Ovary (tissue), 9 donors: ENCODE results near the gene MVD. TPM values are rescaled to one million over a fixed set of nuclear protein-coding genes. Genes with fewer than 3 reads are reported as not detected.

Experiments used
- DNase-seq, 5 donors: peaks; one replicate each; pipeline ENCODE4 v3.0.0-alpha.2; 2019 to 2020
- H3K27ac ChIP-seq, 2 donors: fragments of 200-600 bp; one replicate each; pipeline versions ENCODE4 v1.5.1 to v1.8.0; 2019 to 2022
- H3K27me3 ChIP-seq: fragments of 200-600 bp; one replicate; pipeline ENCODE4 v1.8.0; 2022
- H3K36me3 ChIP-seq: fragments of 200-600 bp; sonication (generic); one replicate; pipeline ENCODE4 v1.5.1; 2019
- H3K4me1 ChIP-seq: one replicate; pipeline ENCODE4 v1.8.1; 2013; ENCODE audit warnings: mild to moderate bottlenecking, moderate library complexity; ENCODE audit not compliant: insufficient read depth
- H3K4me3 ChIP-seq: fragments of 200-600 bp; sonication (generic); one replicate; pipeline ENCODE4 v1.5.1; 2017
- H3K9me3 ChIP-seq, 2 donors: fragments of 200-600 bp in 1 of 2; sonication (generic) in 1 of 2; one replicate each; pipeline versions ENCODE4 v1.5.1 to v1.8.1; 2013 to 2019; ENCODE audit warnings: mild to moderate bottlenecking in 1 of 2, moderate library complexity in 1 of 2
- EP300 ChIP-seq: sonication (generic); formaldehyde crosslinking; IDR thresholded peaks from one replicate; pipeline ENCODE4 v1.6.1; 2017; ENCODE audit warnings: antibody characterized with exemption
- POLR2A ChIP-seq: fragments of 450-650 bp; IDR thresholded peaks from one replicate; pipeline ENCODE4 v1.6.1; 2017; ENCODE audit warnings: antibody characterized with exemption, mild to moderate bottlenecking, moderate library complexity
- WGBS, 3 donors: extraction: QIAGEN DNeasy Blood & Tissue Kit in 1 of 3; methylation state at CpG; one replicate each; pipeline versions ENCODE4 v1.1.5 to v1.1.7; 2013 to 2017; 5-methylcytosine and 5-hydroxymethylcytosine counted together
- intact Hi-C, 4 donors: fragments of 100-400 bp; cut with DNase I; formaldehyde crosslinking; loops; one replicate each; pipeline versions ENCODE4 v1.11.0 to v1.15.1; 2022 to 2023
- polyA plus RNA-seq, 2 donors: library from polyadenylated mRNA; stranded (reverse); fragments of 200-250 nt in 1 of 2; fragments of 350-450 nt in 1 of 2; fragmentation: Illumina TruSeq in 1 of 2; extraction: RNeasy Lipid Tissue Mini Kit (QIAGEN cat#74804) in 1 of 2; gene quantifications; one replicate each; pipeline ENCODE4 v1.2.3, GENCODE V29; 2013 to 2014
- total RNA-seq, 7 donors: library from RNA; depleted of rRNA in 2 of 7; stranded (reverse); fragments of >200 nt in 2 of 7; fragmentation: NEBNext Ultra II Directional in 3 of 7; extraction: Animal tissue kit (Norgen Biotek cat#: 25700) in 3 of 7; gene quantifications; one replicate each; pipeline versions ENCODE4 v1.1.0 to v1.2.4, GENCODE V29; 2016 to 2023
- TF ChIP-seq, protein P1 (sequence below), 3 donors: fragments of 450-650 bp in 2 of 3; fragments of 200-600 bp in 1 of 3; IDR thresholded peaks; one replicate each; pipeline versions ENCODE4 v1.5.1 to v1.8.0; 2016 to 2022; ENCODE audit warnings: antibody characterized with exemption in 3 of 3, mild to moderate bottlenecking in 1 of 3
- donor health status: DM: no; HTN: no; CAD: no; lungs with moderate emphysema.
- donor health status: DM: no; HTN: no; CAD: no.
- donor health status: Bipolar disorder and iron deficiency.
- donor health status: DM: yes; HTN: yes; CAD: no.
- donor health status: DM: no; HTN: no; CAD: no.
- donor health status: DM: yes; HTN: yes; CAD: no.

MVD gene
- total and polyA plus RNA-seq, 9 donors = 9.1 to 135 (median 20.9) TPM

DNA sequence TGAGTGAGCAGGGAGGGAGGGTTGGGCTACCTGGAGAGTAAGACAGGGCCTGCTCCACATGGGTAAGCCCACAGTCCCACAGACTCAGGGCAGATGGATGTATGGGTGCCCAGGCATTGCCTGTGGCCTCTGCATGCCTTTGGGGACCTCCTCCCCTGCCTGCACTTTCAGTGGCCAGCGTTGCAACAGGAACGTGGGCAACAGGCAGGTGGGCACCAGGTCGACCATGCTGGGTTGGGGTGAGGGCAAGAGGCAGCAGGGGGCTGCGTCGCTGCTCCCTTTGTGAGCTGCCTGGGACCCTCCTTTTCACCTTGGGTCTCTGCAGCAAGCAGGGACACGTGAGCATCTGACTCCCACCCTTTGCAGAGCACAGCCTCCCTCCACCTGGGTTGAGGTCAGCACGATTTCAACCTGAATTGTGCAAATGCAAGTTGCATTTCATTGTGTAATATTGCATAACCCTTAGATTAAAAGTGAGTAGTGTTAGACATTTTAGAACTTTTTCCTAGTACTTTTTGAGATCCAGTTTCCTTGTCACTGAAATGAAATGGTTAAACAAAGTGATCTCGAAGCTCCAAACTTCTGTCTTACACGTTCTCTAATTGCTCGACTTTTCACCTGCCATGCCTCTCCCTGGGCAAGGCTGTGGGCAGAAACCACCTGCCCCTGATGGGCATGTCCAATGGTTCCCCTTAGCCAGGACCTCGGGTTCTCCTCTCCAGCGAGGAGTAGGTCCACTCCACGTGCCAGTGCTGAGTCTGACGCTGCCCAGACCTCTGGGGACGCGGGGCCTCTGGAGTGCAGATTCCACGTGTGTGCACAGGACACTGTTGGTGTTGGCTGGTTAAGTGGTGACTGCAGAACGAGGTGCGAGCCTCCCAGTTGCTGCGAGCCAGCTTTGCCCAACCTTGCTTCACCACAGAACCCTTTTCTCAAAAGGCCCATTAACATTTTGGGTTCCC is 57.4 kb downstream of the MVD start:
- H3K36me3 ChIP-seq = no peaks in the 10 kb centered on the region

DNA sequence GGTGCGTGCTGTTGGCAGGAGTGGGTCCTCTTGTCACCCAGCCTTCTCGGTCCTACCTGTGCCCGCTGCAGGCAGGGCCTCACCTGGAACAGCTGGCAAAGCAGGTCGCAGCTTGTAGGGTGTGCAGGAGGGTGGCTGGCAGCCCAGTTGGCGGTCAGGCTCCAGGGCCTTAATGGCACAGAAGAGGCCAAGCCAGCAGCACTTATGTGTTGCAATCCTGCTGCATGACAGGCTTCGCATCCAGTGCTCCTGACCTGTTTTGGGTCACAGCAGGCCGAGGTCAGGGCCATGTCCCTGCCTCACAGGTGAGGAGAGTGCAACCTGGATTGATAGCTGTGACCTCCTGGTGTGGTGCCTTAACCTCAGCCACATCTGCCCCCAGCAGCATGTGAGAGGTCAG is 60.8 kb downstream of the MVD start:
- TF ChIP-seq, protein P1, sequence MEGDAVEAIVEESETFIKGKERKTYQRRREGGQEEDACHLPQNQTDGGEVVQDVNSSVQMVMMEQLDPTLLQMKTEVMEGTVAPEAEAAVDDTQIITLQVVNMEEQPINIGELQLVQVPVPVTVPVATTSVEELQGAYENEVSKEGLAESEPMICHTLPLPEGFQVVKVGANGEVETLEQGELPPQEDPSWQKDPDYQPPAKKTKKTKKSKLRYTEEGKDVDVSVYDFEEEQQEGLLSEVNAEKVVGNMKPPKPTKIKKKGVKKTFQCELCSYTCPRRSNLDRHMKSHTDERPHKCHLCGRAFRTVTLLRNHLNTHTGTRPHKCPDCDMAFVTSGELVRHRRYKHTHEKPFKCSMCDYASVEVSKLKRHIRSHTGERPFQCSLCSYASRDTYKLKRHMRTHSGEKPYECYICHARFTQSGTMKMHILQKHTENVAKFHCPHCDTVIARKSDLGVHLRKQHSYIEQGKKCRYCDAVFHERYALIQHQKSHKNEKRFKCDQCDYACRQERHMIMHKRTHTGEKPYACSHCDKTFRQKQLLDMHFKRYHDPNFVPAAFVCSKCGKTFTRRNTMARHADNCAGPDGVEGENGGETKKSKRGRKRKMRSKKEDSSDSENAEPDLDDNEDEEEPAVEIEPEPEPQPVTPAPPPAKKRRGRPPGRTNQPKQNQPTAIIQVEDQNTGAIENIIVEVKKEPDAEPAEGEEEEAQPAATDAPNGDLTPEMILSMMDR (IDR thresholded peaks at IDR 0.05) = no peak
- TF ChIP-seq EP300 = no peak
- TF ChIP-seq POLR2A = no peak
- no peaks in the 10 kb centered on the region for H3K4me1 ChIP-seq
- no peaks in the 10 kb centered on the region for H3K27me3 ChIP-seq
- 86 to 96% (median 92%) methylated on average over 7 of the region's 7 CpGs for WGBS, 3 donors
- no peaks in the 10 kb centered on the region for H3K9me3 ChIP-seq
- H3K27ac ChIP-seq = no peak overlapping the region
- H3K4me3 ChIP-seq = no peak overlapping the region
- no peak for DNase-seq
- no peaks in the 10 kb centered on the region for H3K36me3 ChIP-seq
- intact Hi-C loops = no loop called here

More for the DNA sequence above, 57.4 kb downstream of the MVD start:
- no peaks in the 10 kb centered on the region for H3K4me1 ChIP-seq
- intact Hi-C loops = no loop called here
- H3K27me3 ChIP-seq = no peaks in the 10 kb centered on the region
- H3K9me3 ChIP-seq = no peaks in the 10 kb centered on the region
- H3K4me3 ChIP-seq = no peak overlapping the region
- no peak overlapping the region for H3K27ac ChIP-seq
- no peak for DNase-seq
- TF ChIP-seq POLR2A (no peak), EP300 (no peak)
- TF ChIP-seq, protein P1 (IDR thresholded peaks at IDR 0.05) = no peak
- 74 to 80% (median 75%) methylated on average over 20 of the region's 20 CpGs for WGBS, 3 donors

Other genes with a start within 250 kb of the MVD start
- gene ZFPM1, start 209.8 kb downstream of the MVD start, total RNA-seq = 10 to 100 TPM in 1 of 7 donors, 1 to 10 TPM in 5, under 1 TPM in 1; 0.95 to 11.4 (median 4.3) TPM
- 1 to 10 TPM in 1 of 2 donors, under 1 TPM in 1; 0.10 to 1.2 TPM for gene ZFPM1, start 209.8 kb downstream of the MVD start, polyA plus RNA-seq
- gene ZC3H18, start 92.7 kb downstream of the MVD start, total RNA-seq = 10 to 100 TPM; 16.0 to 40.4 (median 36.5) TPM
- 10 to 100 TPM; 17.1 to 25.3 TPM for gene ZC3H18, start 92.7 kb downstream of the MVD start, polyA plus RNA-seq
- not detected for gene IL17C, start 24.5 kb downstream of the MVD start, total RNA-seq
- gene IL17C, start 24.5 kb downstream of the MVD start, polyA plus RNA-seq = not detected
- gene CYBA, start 12.0 kb downstream of the MVD start, total RNA-seq = 100 to 1,000 TPM in 1 of 7 donors, 10 to 100 TPM in 6; 17.5 to 244 (median 63.0) TPM
- 10 to 100 TPM in 1 of 2 donors, 1 to 10 TPM in 1; 6.5 to 51.5 TPM for gene CYBA, start 12.0 kb downstream of the MVD start, polyA plus RNA-seq
- 1 to 10 TPM in 1 of 7 donors, under 1 TPM in 3, not detected in 3; 0.12 to 1.0 (median 0.25) TPM for gene SNAI3, start 23.4 kb upstream of the MVD start, total RNA-seq
- under 1 TPM in 1 of 2 donors, not detected in 1; 0.28 TPM for gene SNAI3, start 23.4 kb upstream of the MVD start, polyA plus RNA-seq
- gene RNF166, start 43.3 kb upstream of the MVD start, total RNA-seq = 10 to 100 TPM; 17.3 to 26.5 (median 22.2) TPM
- gene RNF166, start 43.3 kb upstream of the MVD start, polyA plus RNA-seq = 10 to 100 TPM in 1 of 2 donors, 1 to 10 TPM in 1; 4.7 to 14.0 TPM
- gene CTU2, start 43.4 kb upstream of the MVD start, total RNA-seq = 10 to 100 TPM in 6 of 7 donors, 1 to 10 TPM in 1; 8.2 to 36.5 (median 20.5) TPM
- gene CTU2, start 43.4 kb upstream of the MVD start, polyA plus RNA-seq = 10 to 100 TPM in 1 of 2 donors, under 1 TPM in 1; 0.45 to 12.9 TPM
- gene PIEZO1, start 122.1 kb upstream of the MVD start, total RNA-seq = 10 to 100 TPM; 27.8 to 93.5 (median 49.1) TPM
- gene PIEZO1, start 122.1 kb upstream of the MVD start, polyA plus RNA-seq = 10 to 100 TPM; 13.0 to 62.1 TPM
- gene CDT1, start 140.7 kb upstream of the MVD start, total RNA-seq = 1 to 10 TPM in 4 of 7 donors, under 1 TPM in 2, not detected in 1; 0.66 to 3.2 (median 1.5) TPM
- gene CDT1, start 140.7 kb upstream of the MVD start, polyA plus RNA-seq = under 1 TPM; 0.18 to 0.56 TPM
- 100 to 1,000 TPM in 2 of 7 donors, 10 to 100 TPM in 5; 51.3 to 150 (median 74.1) TPM for gene APRT, start 148.8 kb upstream of the MVD start, total RNA-seq
- gene APRT, start 148.8 kb upstream of the MVD start, polyA plus RNA-seq = 10 to 100 TPM; 12.7 to 76.9 TPM
- gene GALNS, start 193.9 kb upstream of the MVD start, total RNA-seq = 10 to 100 TPM; 14.1 to 30.1 (median 21.6) TPM
- 10 to 100 TPM; 14.0 to 40.4 TPM for gene GALNS, start 193.9 kb upstream of the MVD start, polyA plus RNA-seq
- 10 to 100 TPM; 37.2 to 65.7 (median 56.3) TPM for gene TRAPPC2L, start 194.0 kb upstream of the MVD start, total RNA-seq
- 100 to 1,000 TPM in 1 of 2 donors, 10 to 100 TPM in 1; 58.6 to 101 TPM for gene TRAPPC2L, start 194.0 kb upstream of the MVD start, polyA plus RNA-seq
- not detected for gene PABPN1L, start 203.6 kb upstream of the MVD start, total RNA-seq
- gene PABPN1L, start 203.6 kb upstream of the MVD start, polyA plus RNA-seq = under 1 TPM in 1 of 2 donors, not detected in 1; 0.25 TPM